ENCODE measurements around the gene PTK6. TPM values are rescaled to one million over a fixed set of nuclear protein-coding genes. Genes with fewer than 3 reads are reported as not detected.

Gene PTK6
- polyA plus RNA-seq, 4 donors, result 0.56 to 87.0 (median 47.5) TPM

- Histone ChIP-seq H3K9me3 (ENCODE audit: control insufficient read depth in 2 of 2, insufficient read depth in 1 of 2, low read depth in 1 of 2, low read length in 1 of 2) (no peaks in the 10 kb centered on the region), H3K4me1 (ENCODE audit: control insufficient read depth in 3 of 3, insufficient read depth in 2 of 3, low read depth in 1 of 3, low read length in 2 of 3) (peaks cover 0 to 12% (median 3%) of the 10 kb centered on the region in 3 donors), H3K27me3 (ENCODE audit: control insufficient read depth in 3 of 3, insufficient read depth in 3 of 3, low read length in 3 of 3) (peaks cover 0 to 23% (median 0%) of the 10 kb centered on the region in 3 donors), H3K4me3 (ENCODE audit: low read depth in 1 of 3, low read length in 3 of 3) (no peak overlapping the region), H3K27ac (ENCODE audit: low read depth in 1 of 3, low read length in 2 of 3) (no peak overlapping the region), H3K36me3 (ENCODE audit: control insufficient read depth in 3 of 3, insufficient read depth in 2 of 3, low read depth in 1 of 3, low read length in 3 of 3) (peaks cover 0 to 6% (median 1%) of the 10 kb centered on the region in 3 donors)
- 36 to 68% (median 41%) methylated on average over 19 of the region's 19 CpGs for WGBS, 3 donors
- FAIRE-seq, result no peak
- peak in 1 of 2 donors; percentile 74 for DNase-seq
Measured at GRCh38 chr20:63577317-63577894, 40.2 kb upstream of the PTK6 start.

GRCh38 chr20:63576311-63576710 is 39.1 kb upstream of the PTK6 start:
- no peak overlapping the region for H3K27ac ChIP-seq (ENCODE audit: low read depth in 1 of 3, low read length in 2 of 3)
- peaks cover 0 to 23% (median 0%) of the 10 kb centered on the region in 3 donors for H3K27me3 ChIP-seq (ENCODE audit: control insufficient read depth in 3 of 3, insufficient read depth in 3 of 3, low read length in 3 of 3)
- H3K4me3 ChIP-seq (ENCODE audit: low read depth in 1 of 3, low read length in 3 of 3), result no peak overlapping the region
- H3K36me3 ChIP-seq (ENCODE audit: control insufficient read depth in 3 of 3, insufficient read depth in 2 of 3, low read depth in 1 of 3, low read length in 3 of 3), result peaks cover 2 to 12% (median 4%) of the 10 kb centered on the region in 3 donors
- WGBS, 3 donors, result 59 to 81% (median 60%) methylated on average over 7 of the region's 7 CpGs
- H3K4me1 ChIP-seq (ENCODE audit: control insufficient read depth in 3 of 3, insufficient read depth in 2 of 3, low read depth in 1 of 3, low read length in 2 of 3), result peaks cover 0 to 12% (median 3%) of the 10 kb centered on the region in 3 donors
- no peak for FAIRE-seq
- no peak for DNase-seq
- no peaks in the 10 kb centered on the region for H3K9me3 ChIP-seq (ENCODE audit: control insufficient read depth in 2 of 2, insufficient read depth in 1 of 2, low read depth in 1 of 2, low read length in 1 of 2)

DNA sequence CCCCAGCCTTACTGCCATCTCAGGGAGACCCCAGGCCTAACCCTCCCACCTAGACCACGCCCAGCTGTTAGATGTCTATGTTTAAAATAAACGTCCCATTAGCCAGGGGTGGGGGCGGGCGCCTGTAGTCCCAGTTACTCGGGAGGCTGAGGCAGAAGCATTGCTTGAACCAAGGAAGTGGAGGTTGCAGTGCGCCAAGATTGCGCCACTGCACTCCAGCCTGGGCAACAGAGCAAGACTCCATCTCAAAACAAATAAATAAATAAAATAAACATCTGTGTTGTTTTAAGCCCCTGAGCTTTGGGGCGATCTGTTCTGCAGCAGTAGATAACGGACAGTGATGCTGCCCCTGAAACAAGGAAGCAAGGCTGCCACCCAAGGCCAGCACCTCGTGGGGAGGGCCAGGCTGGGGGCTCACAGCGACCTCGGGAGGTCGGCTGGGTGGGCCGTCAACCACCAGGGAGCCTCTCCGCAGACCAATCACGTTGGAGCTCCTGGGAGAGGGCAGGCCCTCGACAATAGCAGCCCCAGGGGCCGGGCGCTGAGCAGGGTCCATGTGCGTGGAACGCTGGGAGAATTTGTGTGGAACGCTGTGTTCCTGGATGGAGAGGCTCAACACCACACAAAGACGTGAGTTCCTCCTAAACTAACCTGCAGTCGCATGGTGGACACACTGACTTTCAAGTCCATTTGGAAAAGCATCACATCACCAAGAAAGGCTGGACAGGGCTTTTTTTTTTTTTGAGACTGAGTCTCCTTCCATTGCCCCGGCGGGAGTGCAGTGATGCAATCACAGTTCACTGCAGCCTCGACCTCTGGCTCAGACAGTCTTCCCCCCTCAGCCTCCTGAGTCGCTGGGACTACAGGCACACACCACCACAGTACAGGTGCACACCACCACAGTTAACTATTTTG is 37.9 kb upstream of the PTK6 start:
- DNase-seq, result no peak

GRCh38 chr20:63574156-63574828 is 37.1 kb upstream of the PTK6 start, which contains the start of gene HELZ2:
TSS of gene HELZ2 (minus strand) at chr20:63574239. CDS start at chr20:63572385, 1,854 bp downstream.
- FAIRE-seq, result no peak
- Histone ChIP-seq H3K27me3 (ENCODE audit: control insufficient read depth in 3 of 3, insufficient read depth in 3 of 3, low read length in 3 of 3) (peaks cover 0 to 9% (median 0%) of the 10 kb centered on the region in 3 donors), H3K9me3 (ENCODE audit: control insufficient read depth in 2 of 2, insufficient read depth in 1 of 2, low read depth in 1 of 2, low read length in 1 of 2) (no peaks in the 10 kb centered on the region), H3K4me1 (ENCODE audit: control insufficient read depth in 3 of 3, insufficient read depth in 2 of 3, low read depth in 1 of 3, low read length in 2 of 3) (peaks cover 0 to 12% (median 3%) of the 10 kb centered on the region in 3 donors), H3K4me3 (ENCODE audit: low read depth in 1 of 3, low read length in 3 of 3) (peak within 1 kb of the TSS; percentile 68 to 93 (median 90)), H3K36me3 (ENCODE audit: control insufficient read depth in 3 of 3, insufficient read depth in 2 of 3, low read depth in 1 of 3, low read length in 3 of 3) (peaks cover 2 to 14% (median 4%) of the 10 kb centered on the region in 3 donors), H3K27ac (ENCODE audit: low read depth in 1 of 3, low read length in 2 of 3) (peak within 1 kb of the TSS; percentile 43 to 80 (median 57))
- peak; percentile 82 to 88 for DNase-seq
- 4 to 6% (median 4%) methylated on average over 33 to 40 of the region's 40 CpGs for WGBS, 3 donors

More for the DNA sequence above, 37.9 kb upstream of the PTK6 start:
- Histone ChIP-seq H3K27me3 (ENCODE audit: control insufficient read depth in 3 of 3, insufficient read depth in 3 of 3, low read length in 3 of 3) (peaks cover 0 to 14% (median 0%) of the 10 kb centered on the region in 3 donors), H3K36me3 (ENCODE audit: control insufficient read depth in 3 of 3, insufficient read depth in 2 of 3, low read depth in 1 of 3, low read length in 3 of 3) (peaks cover 2 to 14% (median 4%) of the 10 kb centered on the region in 3 donors), H3K27ac (ENCODE audit: low read depth in 1 of 3, low read length in 2 of 3) (peak overlapping the region in 1 of 3 donors; percentile 1), H3K9me3 (ENCODE audit: control insufficient read depth in 2 of 2, insufficient read depth in 1 of 2, low read depth in 1 of 2, low read length in 1 of 2) (no peaks in the 10 kb centered on the region), H3K4me1 (ENCODE audit: control insufficient read depth in 3 of 3, insufficient read depth in 2 of 3, low read depth in 1 of 3, low read length in 2 of 3) (peaks cover 0 to 12% (median 3%) of the 10 kb centered on the region in 3 donors), H3K4me3 (ENCODE audit: low read depth in 1 of 3, low read length in 3 of 3) (no peak overlapping the region)
- 45 to 66% (median 53%) methylated on average over 28 of the region's 28 CpGs for WGBS, 3 donors
- FAIRE-seq, result no peak

DNA sequence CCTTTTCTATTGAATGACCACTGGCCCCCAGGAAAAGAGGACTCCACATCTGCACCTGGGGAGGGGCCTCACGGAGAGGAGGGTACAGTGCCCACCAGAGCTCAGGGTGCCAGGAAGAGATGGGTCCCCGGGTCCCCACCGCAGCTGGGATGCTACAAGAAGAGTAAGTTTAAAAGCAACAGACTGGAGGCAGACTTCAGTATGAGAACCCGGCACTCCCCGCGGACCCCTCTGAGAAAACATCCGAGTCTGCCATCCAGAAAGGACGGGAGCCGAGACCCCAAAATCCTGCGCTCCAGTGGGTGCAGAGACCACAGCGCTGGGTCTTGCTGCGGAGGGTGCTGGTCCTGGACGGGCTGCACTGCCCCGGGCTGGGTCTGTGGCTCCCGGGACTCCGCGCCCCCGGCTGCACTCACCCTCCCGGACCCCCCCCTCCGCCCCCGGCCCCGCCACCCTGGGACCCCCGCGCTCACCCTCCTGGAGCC is 36.5 kb upstream of the PTK6 start:
- DNase-seq (peak in 1 of 2 donors; percentile 51), FAIRE-seq (no peak)
- Histone ChIP-seq H3K4me3 (ENCODE audit: low read depth in 1 of 3, low read length in 3 of 3) (peak overlapping the region; percentile 68 to 93 (median 90)), H3K36me3 (ENCODE audit: control insufficient read depth in 3 of 3, insufficient read depth in 2 of 3, low read depth in 1 of 3, low read length in 3 of 3) (peaks cover 2 to 14% (median 4%) of the 10 kb centered on the region in 3 donors), H3K27me3 (ENCODE audit: control insufficient read depth in 3 of 3, insufficient read depth in 3 of 3, low read length in 3 of 3) (peaks cover 0 to 6% (median 0%) of the 10 kb centered on the region in 3 donors), H3K27ac (ENCODE audit: low read depth in 1 of 3, low read length in 2 of 3) (peak overlapping the region; percentile 43 to 80 (median 57)), H3K9me3 (ENCODE audit: control insufficient read depth in 2 of 2, insufficient read depth in 1 of 2, low read depth in 1 of 2, low read length in 1 of 2) (no peaks in the 10 kb centered on the region), H3K4me1 (ENCODE audit: control insufficient read depth in 3 of 3, insufficient read depth in 2 of 3, low read depth in 1 of 3, low read length in 2 of 3) (peaks cover 0 to 12% (median 3%) of the 10 kb centered on the region in 3 donors)
- 0 to 2% (median 1%) methylated on average over 15 to 24 of the region's 24 CpGs for WGBS, 3 donors

GRCh38 chr20:63572788-63573646 is 35.8 kb upstream of the PTK6 start:
- 81 to 86% (median 86%) methylated on average over 26 to 34 of the region's 34 CpGs for WGBS, 3 donors
- peaks cover 0 to 12% (median 3%) of the 10 kb centered on the region in 3 donors for H3K4me1 ChIP-seq (ENCODE audit: control insufficient read depth in 3 of 3, insufficient read depth in 2 of 3, low read depth in 1 of 3, low read length in 2 of 3)
- H3K27me3 ChIP-seq (ENCODE audit: control insufficient read depth in 3 of 3, insufficient read depth in 3 of 3, low read length in 3 of 3), result peaks cover 0 to 6% (median 0%) of the 10 kb centered on the region in 3 donors
- H3K27ac ChIP-seq (ENCODE audit: low read depth in 1 of 3, low read length in 2 of 3), result peak overlapping the region in 2 of 3 donors; percentile 43 to 80
- H3K9me3 ChIP-seq (ENCODE audit: control insufficient read depth in 2 of 2, insufficient read depth in 1 of 2, low read depth in 1 of 2, low read length in 1 of 2), result no peaks in the 10 kb centered on the region
- H3K4me3 ChIP-seq (ENCODE audit: low read depth in 1 of 3, low read length in 3 of 3), result peak overlapping the region; percentile 3 to 90 (median 68)
- peaks cover 2 to 16% (median 4%) of the 10 kb centered on the region in 3 donors for H3K36me3 ChIP-seq (ENCODE audit: control insufficient read depth in 3 of 3, insufficient read depth in 2 of 3, low read depth in 1 of 3, low read length in 3 of 3)
- peak in 1 of 2 donors; percentile 33 for DNase-seq
- no peak for FAIRE-seq

DNA sequence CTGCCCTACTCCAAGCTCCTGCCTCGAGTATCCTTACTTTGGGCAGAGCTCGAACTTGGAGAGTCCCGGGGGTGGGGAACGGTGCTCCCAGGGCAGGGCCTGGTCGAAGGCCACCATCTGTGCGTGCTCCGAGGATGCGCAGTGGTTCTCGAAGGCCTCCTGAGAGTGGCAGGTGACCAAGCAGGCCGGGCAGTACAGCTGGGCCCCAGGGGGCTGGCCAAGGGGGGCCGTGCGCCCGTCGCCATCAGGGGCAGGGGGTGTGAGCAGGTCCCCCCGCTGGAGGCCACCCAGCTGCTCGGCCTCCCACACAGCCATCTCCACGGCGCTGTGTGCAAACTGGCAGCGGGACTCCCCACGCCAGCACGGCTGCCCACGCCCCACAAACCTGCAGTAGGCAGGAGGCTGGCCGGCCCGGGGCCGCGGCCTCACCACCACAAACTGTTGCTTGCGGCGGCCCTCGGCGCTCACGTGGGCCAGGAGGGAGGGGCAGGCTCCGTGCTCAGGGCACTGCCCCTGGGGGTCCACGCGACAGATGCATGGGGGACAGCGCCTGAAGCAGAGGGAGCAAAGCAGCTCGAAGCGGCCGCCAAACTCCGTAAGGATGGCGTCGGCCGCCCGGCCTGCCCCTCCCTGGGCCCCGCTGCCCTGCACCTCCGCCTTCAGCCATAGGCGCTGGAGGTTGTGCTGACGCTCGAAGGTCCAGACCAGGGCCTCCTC is 35.1 kb upstream of the PTK6 start:
- Histone ChIP-seq H3K36me3 (ENCODE audit: control insufficient read depth in 3 of 3, insufficient read depth in 2 of 3, low read depth in 1 of 3, low read length in 3 of 3) (peaks cover 2 to 19% (median 4%) of the 10 kb centered on the region in 3 donors), H3K27me3 (ENCODE audit: control insufficient read depth in 3 of 3, insufficient read depth in 3 of 3, low read length in 3 of 3) (peaks cover 0 to 6% (median 0%) of the 10 kb centered on the region in 3 donors), H3K4me1 (ENCODE audit: control insufficient read depth in 3 of 3, insufficient read depth in 2 of 3, low read depth in 1 of 3, low read length in 2 of 3) (peaks cover 0 to 12% (median 3%) of the 10 kb centered on the region in 3 donors), H3K4me3 (ENCODE audit: low read depth in 1 of 3, low read length in 3 of 3) (no peak overlapping the region), H3K9me3 (ENCODE audit: control insufficient read depth in 2 of 2, insufficient read depth in 1 of 2, low read depth in 1 of 2, low read length in 1 of 2) (no peaks in the 10 kb centered on the region), H3K27ac (ENCODE audit: low read depth in 1 of 3, low read length in 2 of 3) (no peak overlapping the region)
- DNase-seq (no peak), FAIRE-seq (no peak)
- WGBS, 3 donors, result 89 to 94% (median 92%) methylated on average over 40 to 48 of the region's 48 CpGs

Data from small intestine (tissue), 7 donors.